Measurements from ENCODE around the gene CLEC16A.

The CLEC16A gene

DNA sequence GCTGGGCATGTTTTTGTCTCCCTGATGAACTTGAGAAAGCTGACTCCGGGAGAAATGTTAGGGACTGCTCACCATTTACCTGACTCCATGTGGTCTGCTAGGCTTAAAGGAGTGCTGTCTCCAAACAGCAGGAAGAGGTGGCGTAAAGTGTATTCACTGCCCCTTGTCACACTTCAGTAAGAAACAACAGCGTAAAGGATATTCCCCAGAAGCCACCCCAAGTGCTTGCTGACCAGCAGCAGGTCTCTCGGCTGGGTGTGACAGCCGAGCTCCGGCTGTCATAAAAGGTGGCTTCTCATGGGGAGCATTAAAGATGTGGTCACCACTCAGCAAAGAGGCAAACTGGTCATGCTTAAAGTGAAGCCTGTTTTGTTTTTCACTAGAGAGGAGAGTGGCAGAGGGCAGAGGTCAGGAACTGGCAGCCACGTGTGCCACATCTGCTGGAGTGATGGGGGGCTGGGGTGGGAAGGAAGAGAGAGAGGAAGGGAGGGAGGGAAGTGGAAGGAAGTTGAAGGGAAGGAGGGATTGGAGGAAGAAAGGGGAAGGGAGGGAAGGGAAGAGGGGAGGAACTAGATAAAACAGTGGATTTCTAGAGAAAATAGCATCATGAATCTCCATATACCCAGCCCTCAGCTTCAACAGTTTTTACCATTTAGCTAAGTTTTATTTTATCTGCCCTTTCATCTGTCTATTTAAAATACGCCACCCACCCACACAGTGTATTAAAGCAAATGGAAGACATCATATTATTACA lies 119.3 kb downstream of the CLEC16A start:
- DNase-seq (ENCODE audit: low spot score), result no peak

DNA sequence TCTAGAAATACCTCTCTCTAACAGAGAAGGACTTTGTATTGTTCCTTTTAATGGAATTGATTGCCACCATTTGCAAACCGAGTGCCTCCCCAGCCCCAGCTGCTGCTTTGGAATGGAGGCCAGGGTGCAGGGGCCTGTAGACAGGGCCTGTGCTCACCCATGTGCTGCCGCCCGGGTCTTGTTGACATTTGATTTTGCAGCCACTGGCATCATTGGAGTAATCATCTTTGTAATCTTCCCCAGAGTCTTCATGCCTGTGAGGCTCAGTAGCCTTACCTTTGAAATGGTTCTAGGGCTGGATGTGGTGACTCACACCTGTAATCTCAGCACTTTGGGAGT lies 119.8 kb downstream of the CLEC16A start:
- no peak for DNase-seq (ENCODE audit: low spot score)

DNA sequence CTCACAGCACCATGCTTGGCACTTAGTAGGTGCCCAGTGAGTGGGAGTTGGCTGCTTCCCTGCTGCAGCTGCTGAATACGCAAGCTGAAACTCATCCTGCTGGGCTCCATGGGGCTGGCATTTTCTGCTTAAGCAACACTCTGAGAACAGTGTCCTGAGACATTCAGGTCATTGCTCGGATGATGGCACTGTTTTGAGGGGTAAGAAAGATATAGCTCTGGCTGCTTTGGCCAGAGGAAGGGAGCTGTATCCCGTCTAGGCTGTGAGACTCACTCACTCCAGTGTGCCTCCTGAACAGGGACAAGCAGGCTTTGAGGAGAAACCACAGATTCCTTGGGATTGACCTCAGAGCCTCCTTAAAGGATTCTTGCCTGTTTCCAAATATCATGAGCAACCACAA lies 120.5 kb downstream of the CLEC16A start:
- no peak for DNase-seq (ENCODE audit: low spot score)

- no peak for DNase-seq (ENCODE audit: low spot score)
These were observed 122.0 kb downstream of the CLEC16A start for GRCh38 chr16:11066261-11066870.

DNA sequence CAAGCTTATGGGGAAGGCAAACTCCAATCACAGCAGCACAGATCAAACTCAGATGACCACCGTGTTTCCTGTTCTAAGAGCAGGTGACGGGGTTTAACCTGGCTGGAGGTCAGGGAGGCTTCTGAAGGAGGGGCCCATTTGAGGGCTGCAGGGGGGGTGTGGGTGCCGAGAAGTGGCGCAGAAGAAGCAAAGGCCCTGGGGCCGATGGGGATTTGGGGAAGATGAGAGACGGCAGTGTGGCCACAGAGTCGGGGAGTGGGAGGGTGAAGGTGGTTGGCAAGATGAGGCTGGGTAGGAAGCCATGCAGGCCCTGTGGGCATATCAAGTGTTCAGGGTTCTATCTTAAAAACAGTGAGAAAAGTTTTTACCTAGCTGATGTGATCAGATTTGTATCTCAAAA lies 122.9 kb downstream of the CLEC16A start:
- no peak for DNase-seq (ENCODE audit: low spot score)

- no peak for DNase-seq (ENCODE audit: low spot score)
These were observed 123.4 kb downstream of the CLEC16A start for GRCh38 chr16:11067697-11068141.

DNA sequence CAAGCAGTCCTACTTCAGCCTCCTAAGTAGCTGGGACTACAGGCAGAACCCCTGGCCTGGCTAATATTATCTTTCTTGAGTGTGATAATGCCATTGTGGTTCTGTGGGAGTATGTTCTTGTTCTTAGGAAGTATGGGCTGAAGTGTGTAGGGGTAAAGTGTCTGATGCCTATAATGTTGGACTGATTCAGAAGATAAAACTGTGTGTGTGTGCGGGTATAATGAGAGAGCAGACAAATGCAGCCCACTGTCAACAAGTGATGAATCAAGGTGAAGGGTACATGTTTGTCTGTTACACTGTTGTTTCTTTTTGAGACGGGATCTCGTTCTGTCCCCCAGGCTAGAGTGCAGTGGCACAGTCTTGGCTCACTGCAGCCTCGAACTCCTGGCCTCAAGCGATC lies 127.5 kb downstream of the CLEC16A start:
- DNase-seq (ENCODE audit: low spot score), result no peak

GRCh38 chr16:11072420-11073153 lies 128.2 kb downstream of the CLEC16A start:
- no peak for DNase-seq (ENCODE audit: low spot score)

DNA sequence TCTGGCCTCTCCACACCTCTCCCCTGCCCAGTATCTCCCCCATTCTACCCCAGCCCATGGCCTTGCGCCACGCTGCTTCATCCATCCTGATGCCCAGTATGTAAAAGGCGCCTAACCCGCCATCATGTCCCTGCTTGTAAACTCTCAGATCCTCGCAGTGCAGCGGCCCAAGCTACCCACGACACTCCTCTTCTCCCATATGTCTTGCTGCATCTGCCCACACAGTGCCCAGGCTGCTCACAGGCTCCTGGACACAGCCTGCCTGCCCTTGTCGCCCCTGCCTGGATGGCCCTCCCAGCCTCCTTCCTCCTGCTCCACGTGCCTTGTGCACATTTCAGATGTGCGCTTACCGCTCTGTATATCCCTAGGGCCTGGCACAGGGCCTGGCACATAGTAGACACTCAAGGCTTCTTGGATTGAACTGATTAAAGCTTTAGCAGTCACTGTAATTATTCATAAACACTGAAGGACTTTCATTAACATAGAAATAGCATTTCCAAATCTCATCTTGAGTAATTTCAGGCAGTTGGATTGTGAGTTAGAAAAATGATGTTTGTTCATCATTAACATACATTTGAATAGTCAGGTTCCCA lies 129.1 kb downstream of the CLEC16A start:
- no peak for DNase-seq (ENCODE audit: low spot score)

GRCh38 chr16:11074131-11074530 lies 129.8 kb downstream of the CLEC16A start:
- no peak for DNase-seq (ENCODE audit: low spot score)

DNA sequence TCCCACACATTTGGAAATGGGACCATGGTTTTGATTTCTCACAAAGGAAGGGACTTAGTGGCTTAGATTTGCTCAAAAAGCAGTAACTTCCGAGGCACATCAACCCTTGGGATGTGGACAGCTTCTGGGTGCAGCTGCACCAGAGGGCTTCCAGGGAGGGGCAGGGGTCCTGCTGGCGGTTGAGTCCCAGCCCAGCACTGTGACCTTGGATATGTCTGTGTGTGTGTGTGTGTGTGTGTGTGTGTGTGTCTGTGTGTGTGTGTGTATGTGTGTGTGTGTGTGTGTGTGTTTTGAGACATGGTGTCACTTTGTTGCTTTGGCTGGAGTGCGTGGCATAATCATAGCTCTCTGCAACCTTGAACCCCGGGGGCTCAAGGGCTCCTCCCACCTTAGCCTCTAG lies 130.8 kb downstream of the CLEC16A start:
- no peak for DNase-seq (ENCODE audit: low spot score)

- DNase-seq (ENCODE audit: low spot score), result peak; percentile 13
These were observed 132.1 kb downstream of the CLEC16A start for GRCh38 chr16:11076259-11077018.

GRCh38 chr16:11078812-11079459 lies 134.6 kb downstream of the CLEC16A start:
- DNase-seq (ENCODE audit: low spot score), result no peak

- DNase-seq (ENCODE audit: low spot score), result no peak
These were observed 135.4 kb downstream of the CLEC16A start for GRCh38 chr16:11079652-11080187.

- DNase-seq (ENCODE audit: low spot score), result no peak
These were observed 136.1 kb downstream of the CLEC16A start for GRCh38 chr16:11080327-11080967.

DNA sequence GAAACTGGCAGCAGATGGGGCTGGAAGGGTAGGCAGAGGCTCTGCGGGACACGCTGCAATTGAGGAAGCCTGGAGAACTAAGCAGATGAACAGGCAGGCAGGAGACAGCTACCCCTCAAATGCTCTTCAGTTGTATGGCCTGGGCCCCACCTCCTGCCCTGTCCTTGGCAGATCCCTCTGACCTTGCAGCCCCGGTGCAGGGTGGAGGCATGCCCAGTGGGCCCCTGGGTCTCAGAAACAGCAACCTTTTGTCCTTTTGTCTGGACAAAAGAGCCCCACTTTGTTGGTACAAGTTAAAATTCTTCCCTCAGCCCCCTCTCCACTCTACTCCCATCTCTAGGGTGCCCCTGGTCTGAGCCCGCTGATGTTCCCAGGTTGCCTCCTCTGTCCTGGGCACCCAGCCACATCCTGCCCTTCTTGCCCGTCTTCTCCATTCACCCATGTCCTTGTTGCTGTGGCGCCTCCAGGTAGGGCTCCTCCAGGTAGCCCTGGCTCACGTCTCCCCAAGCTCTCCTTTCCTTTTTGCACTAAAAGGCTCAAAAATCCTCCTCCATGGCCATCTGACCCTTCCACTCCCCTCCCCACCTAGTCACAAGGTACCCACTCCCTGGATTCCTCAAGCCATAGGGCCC lies 136.8 kb downstream of the CLEC16A start:
- DNase-seq (ENCODE audit: low spot score), result no peak

DNA sequence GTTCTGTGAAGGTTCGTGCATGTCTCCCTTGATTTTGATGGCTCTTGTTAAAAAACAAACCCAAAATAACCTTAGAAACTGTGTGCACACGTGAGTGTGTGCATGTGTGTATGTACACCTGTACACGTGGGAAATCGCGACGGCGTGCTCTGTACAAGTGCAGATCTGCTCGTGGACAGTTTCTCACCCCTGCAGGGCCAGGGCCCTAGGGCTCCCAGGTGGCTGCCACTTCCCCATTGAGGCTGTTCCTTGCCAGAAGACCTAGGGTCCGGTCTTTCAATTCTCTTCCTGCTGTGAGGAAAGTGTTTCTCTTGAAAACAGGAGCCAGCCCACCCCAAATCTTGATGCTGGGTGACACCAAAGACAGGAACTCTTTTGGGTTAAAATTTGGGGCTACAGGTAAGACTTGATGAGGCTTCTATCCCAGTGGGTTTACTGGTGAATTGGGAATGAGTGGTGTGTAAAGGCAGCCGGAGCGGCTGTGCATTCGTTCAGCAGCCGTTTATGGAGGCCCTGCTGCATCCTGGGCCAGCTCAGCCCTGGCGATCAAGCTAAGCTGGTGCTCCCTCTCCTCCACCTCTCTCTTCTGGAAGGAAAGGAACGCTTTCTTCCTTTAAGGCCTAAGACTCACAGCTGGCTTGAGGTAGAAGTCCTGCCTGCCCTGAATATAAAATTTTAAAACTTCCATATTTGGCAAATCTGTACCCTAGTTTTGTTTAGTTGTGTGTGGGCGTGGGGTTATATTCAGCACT lies 137.9 kb downstream of the CLEC16A start:
- DNase-seq (ENCODE audit: low spot score), result no peak

DNA sequence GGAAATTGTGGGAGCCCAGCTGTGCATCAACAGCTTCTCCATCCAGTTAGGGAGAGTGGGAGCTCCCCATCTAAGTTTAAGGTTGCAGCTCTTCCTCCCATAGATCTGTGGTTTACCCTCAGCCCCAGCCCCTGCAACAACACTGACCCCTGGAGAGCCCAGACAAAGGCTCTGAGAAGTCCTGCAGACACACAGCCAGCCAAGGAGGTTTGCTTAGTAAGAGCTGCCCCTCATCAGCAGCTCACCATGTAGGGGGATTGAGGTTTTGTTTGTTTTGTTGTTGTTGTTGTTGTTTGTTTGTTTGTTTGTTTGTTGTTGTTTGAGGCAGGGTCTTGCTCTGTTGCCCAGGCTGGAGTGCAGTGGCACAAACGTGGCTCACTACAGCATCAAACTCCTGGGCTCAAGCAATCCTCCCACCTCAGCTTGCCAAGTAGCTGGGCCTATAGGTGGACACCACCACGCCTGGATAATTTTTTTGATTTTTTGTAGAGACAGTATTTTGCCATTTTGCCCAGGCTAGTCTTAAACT lies 138.6 kb downstream of the CLEC16A start:
- no peak for DNase-seq (ENCODE audit: low spot score)

GRCh38 chr16:11084484-11084875 lies 140.1 kb downstream of the CLEC16A start:
- DNase-seq (ENCODE audit: low spot score), result no peak
